Neural cell (in vitro differentiated cells): ENCODE data around the gene FANCI. TPM values are rescaled to one million over a fixed set of nuclear protein-coding genes. Genes with fewer than 3 reads are reported as not detected.

Source experiments
- H2AFZ ChIP-seq: fragments of 200-600, 300-800 bp; sonication (generic), shearing (Covaris generic); 2 replicates; pipeline ENCODE4 v1.6.0; 2014; ENCODE audit warnings: low read depth, mild to moderate bottlenecking, antibody characterized with exemption, low read length, moderate library complexity
- H3F3A ChIP-seq: fragments of 200-600 bp; shearing (Covaris generic); 2 replicates; pipeline ENCODE4 v1.6.1; 2016; ENCODE audit warnings: mild to moderate bottlenecking, moderate library complexity, mixed read lengths, antibody characterized with exemption, low read length; ENCODE audit not compliant: insufficient read depth, poor library complexity, severe bottlenecking
- H3K27ac ChIP-seq: fragments of 200-600, 300-800 bp; sonication (generic), shearing (Covaris generic); 2 replicates; pipeline ENCODE4 v1.5.1; 2014; ENCODE audit warnings: mild to moderate bottlenecking, low read length, moderate library complexity
- H3K27me3 ChIP-seq: fragments of 300-800, 200-600 bp; sonication (generic), shearing (Covaris generic); 2 replicates; pipeline ENCODE4 v1.6.0; 2014; ENCODE audit warnings: mild to moderate bottlenecking, low read depth, low read length, moderate library complexity; ENCODE audit not compliant: insufficient read depth
- H3K36me3 ChIP-seq: fragments of 300-800, 200-600 bp; sonication (generic), shearing (Covaris generic); 2 replicates; pipeline ENCODE4 v1.5.1; 2014; ENCODE audit warnings: mild to moderate bottlenecking, antibody characterized with exemption, low read length, moderate library complexity; ENCODE audit not compliant: insufficient read depth
- H3K4me2 ChIP-seq: fragments of 300-800, 200-600 bp; sonication (generic), shearing (Covaris generic); 2 replicates; pipeline ENCODE4 v1.6.0; 2014; ENCODE audit warnings: mild to moderate bottlenecking, low read length
- H3K4me3 ChIP-seq: fragments of 300-800, 200-600 bp; sonication (generic), shearing (Covaris generic); 2 replicates; pipeline ENCODE4 v1.5.1; 2014; ENCODE audit warnings: mild to moderate bottlenecking, low read length, moderate library complexity
- H3K79me2 ChIP-seq: fragments of 200-600 bp; shearing (Covaris generic); replicated peaks from 2 replicates; pipeline ENCODE4 v1.6.0; 2014; ENCODE audit warnings: mild to moderate bottlenecking, low read length, moderate library complexity; ENCODE audit not compliant: insufficient read depth
- H3K9ac ChIP-seq: fragments of 300-800, 200-600 bp; sonication (generic), shearing (Covaris generic); 2 replicates; pipeline ENCODE4 v1.6.1; 2016; ENCODE audit warnings: mild to moderate bottlenecking, low read length, mixed read lengths
- H3K9me2 ChIP-seq: fragments of 200-600 bp; shearing (Covaris generic); 2 replicates; pipeline ENCODE4 v1.6.1; 2016; ENCODE audit warnings: mild to moderate bottlenecking, low read length, mixed read lengths; ENCODE audit not compliant: insufficient read depth
- H3K9me3 ChIP-seq: fragments of 200-600, 300-800 bp; sonication (generic), shearing (Covaris generic); 2 replicates; pipeline ENCODE4 v1.6.1; 2016; ENCODE audit warnings: mild to moderate bottlenecking, mixed run types, low read length, moderate library complexity, mixed read lengths
- H4K20me1 ChIP-seq: fragments of 200-600 bp; shearing (Covaris generic); 2 replicates; pipeline ENCODE4 v1.6.1; 2016; ENCODE audit warnings: mild to moderate bottlenecking, mixed run types; ENCODE audit not compliant: insufficient read depth
- EP300 ChIP-seq: fragments of 450-650 bp; conservative IDR thresholded peaks from 2 replicates; pipeline ENCODE4 v1.6.1; 2014; ENCODE audit warnings: antibody characterized with exemption, mild to moderate bottlenecking, moderate library complexity; ENCODE audit not compliant: poor library complexity, severe bottlenecking
- EZH2 ChIP-seq: fragments of 200-600, 300-800 bp; shearing (Covaris generic), sonication (generic); IDR thresholded peaks from 2 replicates; pipeline ENCODE4 v1.6.1; 2014; ENCODE audit warnings: antibody characterized with exemption, low read length, borderline replicate concordance, mild to moderate bottlenecking; ENCODE audit not compliant: insufficient read depth, poor library complexity, severe bottlenecking
- MXI1 ChIP-seq: fragments of 450-650 bp; conservative IDR thresholded peaks from 2 replicates; pipeline ENCODE4 v1.6.1; 2014; ENCODE audit warnings: antibody characterized with exemption, mild to moderate bottlenecking; ENCODE audit not compliant: poor library complexity, severe bottlenecking
- POLR2AphosphoS5 ChIP-seq: IDR thresholded peaks from 2 replicates; pipeline ENCODE4 v1.6.1; 2012
- RAD21 ChIP-seq: fragments of 450-650 bp; conservative IDR thresholded peaks from 2 replicates; pipeline ENCODE4 v1.6.1; 2014; ENCODE audit warnings: antibody characterized with exemption, mild to moderate bottlenecking, moderate library complexity
- SMC3 ChIP-seq: fragments of 450-650 bp; conservative IDR thresholded peaks from 2 replicates; pipeline ENCODE4 v1.6.1; 2014; ENCODE audit warnings: antibody characterized with exemption, mild to moderate bottlenecking, moderate library complexity; ENCODE audit not compliant: poor library complexity
- TAF1 ChIP-seq: IDR thresholded peaks from 2 replicates; pipeline ENCODE4 v1.6.1; 2012; ENCODE audit warnings: low read depth
- polyA plus RNA-seq: library from polyadenylated mRNA; depleted of rRNA; stranded (reverse); fragments of >200 nt; gene quantifications from 2 replicates; pipeline ENCODE4 v1.2.3, GENCODE V29; 2014
- TF ChIP-seq, protein P1 (sequence below): IDR thresholded peaks from 2 replicates; pipeline ENCODE4 v1.6.1; 2012; ENCODE audit warnings: borderline replicate concordance
- TF ChIP-seq, protein P2 (sequence below): fragments of 450-650 bp; IDR thresholded peaks from 2 replicates; pipeline ENCODE4 v1.5.1; 2014; ENCODE audit warnings: antibody characterized with exemption, mild to moderate bottlenecking, moderate library complexity; ENCODE audit not compliant: poor library complexity, severe bottlenecking

The FANCI gene
- polyA plus RNA-seq, 1 donor from 2014 or later = 5.4 TPM

- TF ChIP-seq RAD21 (no peak), SMC3 (no peak), TAF1 (no peak), EP300 (no peak), POLR2AphosphoS5 (no peak), MXI1 (no peak), EZH2 (no peak)
- TF ChIP-seq, protein P1, sequence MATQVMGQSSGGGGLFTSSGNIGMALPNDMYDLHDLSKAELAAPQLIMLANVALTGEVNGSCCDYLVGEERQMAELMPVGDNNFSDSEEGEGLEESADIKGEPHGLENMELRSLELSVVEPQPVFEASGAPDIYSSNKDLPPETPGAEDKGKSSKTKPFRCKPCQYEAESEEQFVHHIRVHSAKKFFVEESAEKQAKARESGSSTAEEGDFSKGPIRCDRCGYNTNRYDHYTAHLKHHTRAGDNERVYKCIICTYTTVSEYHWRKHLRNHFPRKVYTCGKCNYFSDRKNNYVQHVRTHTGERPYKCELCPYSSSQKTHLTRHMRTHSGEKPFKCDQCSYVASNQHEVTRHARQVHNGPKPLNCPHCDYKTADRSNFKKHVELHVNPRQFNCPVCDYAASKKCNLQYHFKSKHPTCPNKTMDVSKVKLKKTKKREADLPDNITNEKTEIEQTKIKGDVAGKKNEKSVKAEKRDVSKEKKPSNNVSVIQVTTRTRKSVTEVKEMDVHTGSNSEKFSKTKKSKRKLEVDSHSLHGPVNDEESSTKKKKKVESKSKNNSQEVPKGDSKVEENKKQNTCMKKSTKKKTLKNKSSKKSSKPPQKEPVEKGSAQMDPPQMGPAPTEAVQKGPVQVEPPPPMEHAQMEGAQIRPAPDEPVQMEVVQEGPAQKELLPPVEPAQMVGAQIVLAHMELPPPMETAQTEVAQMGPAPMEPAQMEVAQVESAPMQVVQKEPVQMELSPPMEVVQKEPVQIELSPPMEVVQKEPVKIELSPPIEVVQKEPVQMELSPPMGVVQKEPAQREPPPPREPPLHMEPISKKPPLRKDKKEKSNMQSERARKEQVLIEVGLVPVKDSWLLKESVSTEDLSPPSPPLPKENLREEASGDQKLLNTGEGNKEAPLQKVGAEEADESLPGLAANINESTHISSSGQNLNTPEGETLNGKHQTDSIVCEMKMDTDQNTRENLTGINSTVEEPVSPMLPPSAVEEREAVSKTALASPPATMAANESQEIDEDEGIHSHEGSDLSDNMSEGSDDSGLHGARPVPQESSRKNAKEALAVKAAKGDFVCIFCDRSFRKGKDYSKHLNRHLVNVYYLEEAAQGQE = no peak
- TF ChIP-seq, protein P2, sequence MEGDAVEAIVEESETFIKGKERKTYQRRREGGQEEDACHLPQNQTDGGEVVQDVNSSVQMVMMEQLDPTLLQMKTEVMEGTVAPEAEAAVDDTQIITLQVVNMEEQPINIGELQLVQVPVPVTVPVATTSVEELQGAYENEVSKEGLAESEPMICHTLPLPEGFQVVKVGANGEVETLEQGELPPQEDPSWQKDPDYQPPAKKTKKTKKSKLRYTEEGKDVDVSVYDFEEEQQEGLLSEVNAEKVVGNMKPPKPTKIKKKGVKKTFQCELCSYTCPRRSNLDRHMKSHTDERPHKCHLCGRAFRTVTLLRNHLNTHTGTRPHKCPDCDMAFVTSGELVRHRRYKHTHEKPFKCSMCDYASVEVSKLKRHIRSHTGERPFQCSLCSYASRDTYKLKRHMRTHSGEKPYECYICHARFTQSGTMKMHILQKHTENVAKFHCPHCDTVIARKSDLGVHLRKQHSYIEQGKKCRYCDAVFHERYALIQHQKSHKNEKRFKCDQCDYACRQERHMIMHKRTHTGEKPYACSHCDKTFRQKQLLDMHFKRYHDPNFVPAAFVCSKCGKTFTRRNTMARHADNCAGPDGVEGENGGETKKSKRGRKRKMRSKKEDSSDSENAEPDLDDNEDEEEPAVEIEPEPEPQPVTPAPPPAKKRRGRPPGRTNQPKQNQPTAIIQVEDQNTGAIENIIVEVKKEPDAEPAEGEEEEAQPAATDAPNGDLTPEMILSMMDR = no peak
- Histone ChIP-seq H2AFZ (no peak overlapping the region), H4K20me1 (no peaks in the 10 kb centered on the region)
These were observed 16.4 kb upstream of the FANCI start for GRCh38 chr15:89227425-89227824.

DNA sequence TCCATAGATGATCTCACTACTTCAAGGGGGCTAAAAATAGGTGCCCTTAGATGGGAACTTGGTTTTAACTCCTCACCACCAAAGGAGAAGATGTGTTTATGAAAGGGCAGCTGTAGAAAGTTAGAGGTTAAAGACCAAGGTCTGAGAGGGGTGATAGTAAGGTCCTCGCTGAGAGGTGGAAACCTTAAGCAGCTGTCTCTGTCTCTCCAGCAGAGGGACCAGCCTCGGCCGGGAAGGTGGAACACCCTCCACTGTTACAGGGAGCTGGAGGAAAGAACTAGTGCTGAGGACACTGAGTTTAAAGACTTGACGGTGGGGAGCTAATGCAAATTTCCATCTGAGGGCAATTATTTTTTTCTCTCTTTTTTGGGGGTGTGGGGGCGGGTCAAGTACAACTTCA, 13.5 kb upstream of the FANCI start:
- no peaks in the 10 kb centered on the region for H3K79me2 ChIP-seq
- H3K9me3 ChIP-seq = no peaks in the 10 kb centered on the region
- no peaks in the 10 kb centered on the region for H3K9me2 ChIP-seq
- no peak overlapping the region for H3K9ac ChIP-seq
- H4K20me1 ChIP-seq = no peaks in the 10 kb centered on the region
- no peak overlapping the region for H3K4me3 ChIP-seq
- H3K27me3 ChIP-seq = no peaks in the 10 kb centered on the region
- H3K4me2 ChIP-seq = no peak overlapping the region
- H3F3A ChIP-seq = no peaks in the 10 kb centered on the region
- no peak for TF ChIP-seq POLR2AphosphoS5
- no peak for TF ChIP-seq EP300
- TF ChIP-seq EZH2 = no peak
- H3K27ac ChIP-seq = no peak overlapping the region
- no peaks in the 10 kb centered on the region for H3K36me3 ChIP-seq
- H2AFZ ChIP-seq = no peak overlapping the region

More at GRCh38 chr15:89227425-89227824, 16.4 kb upstream of the FANCI start:
- Histone ChIP-seq H3K27ac (no peak overlapping the region), H3K36me3 (no peaks in the 10 kb centered on the region), H3K79me2 (no peaks in the 10 kb centered on the region), H3K4me3 (no peak overlapping the region), H3K9me2 (no peaks in the 10 kb centered on the region), H3K9me3 (no peaks in the 10 kb centered on the region), H3K4me2 (no peak overlapping the region), H3F3A (no peaks in the 10 kb centered on the region), H3K27me3 (no peaks in the 10 kb centered on the region), H3K9ac (no peak overlapping the region)

GRCh38 chr15:89231832-89232231, 11.9 kb upstream of the FANCI start:
- no peak overlapping the region for H2AFZ ChIP-seq
- no peaks in the 10 kb centered on the region for H3K9me3 ChIP-seq
- no peaks in the 10 kb centered on the region for H4K20me1 ChIP-seq
- no peak overlapping the region for H3K4me2 ChIP-seq
- TF ChIP-seq EP300 (no peak), MXI1 (no peak), RAD21 (no peak), SMC3 (no peak), POLR2AphosphoS5 (no peak), TAF1 (no peak), EZH2 (no peak)
- TF ChIP-seq, protein P1 = no peak
- TF ChIP-seq, protein P2 = no peak
- no peak overlapping the region for H3K27ac ChIP-seq
- no peaks in the 10 kb centered on the region for H3K9me2 ChIP-seq
- no peaks in the 10 kb centered on the region for H3K36me3 ChIP-seq
- H3K9ac ChIP-seq = no peak overlapping the region
- H3K27me3 ChIP-seq = no peaks in the 10 kb centered on the region
- H3K79me2 ChIP-seq = no peaks in the 10 kb centered on the region
- H3K4me3 ChIP-seq = no peak overlapping the region
- H3F3A ChIP-seq = no peaks in the 10 kb centered on the region
